OCI-LY7 (cell line): ENCODE results near the gene TMEM30B. TPM values are rescaled to one million over a fixed set of nuclear protein-coding genes. Genes with fewer than 3 reads are reported as not detected.

ENCODE experiments used
- BruUV-seq: library from RNA; stranded (reverse); fragments of 400-500 nt; replicated peaks from 2 replicates; lab custom pipeline; 2021; lab: Mats Ljungman, UMichigan
- CTCF ChIA-PET: fragments of 300-600 bp; sonication (Branson Sonifier 250); formaldehyde crosslinking; loops from one replicate; lab custom pipeline; 2022; ENCODE audit warnings: antibody characterized with exemption; ENCODE audit not compliant: unreplicated experiment; lab: Charles Lee
- POLR2A ChIA-PET: fragments of 300-600 bp; sonication (Branson Sonifier 250); formaldehyde crosslinking; loops from one replicate; lab custom pipeline; 2022; ENCODE audit warnings: antibody characterized with exemption; lab: Charles Lee
- DNase-seq: peaks from one replicate; pipeline ENCODE4 v3.0.0-alpha.2; 2015; ENCODE audit warnings: low spot score
- H2AFZ ChIP-seq: fragments of 200-600 bp; sonication (generic), shearing (Covaris generic); 2 replicates; pipeline ENCODE4 v1.6.1; 2014; ENCODE audit warnings: mild to moderate bottlenecking, antibody characterized with exemption, low read length, moderate library complexity
- H3K27ac ChIP-seq: fragments of 200-600 bp; sonication (generic); 2 replicates; pipeline ENCODE4 v1.5.1; 2014; ENCODE audit warnings: mixed run types, low read depth, mild to moderate bottlenecking, moderate library complexity, low read length, inconsistent platforms; ENCODE audit not compliant: poor library complexity, severe bottlenecking
- H3K36me3 ChIP-seq: fragments of 200-600 bp; sonication (generic); 2 replicates; pipeline ENCODE4 v1.6.1; 2014; ENCODE audit warnings: mild to moderate bottlenecking, antibody characterized with exemption, low read length, moderate library complexity, mixed read lengths; ENCODE audit not compliant: insufficient read depth
- H3K4me1 ChIP-seq: fragments of 200-600 bp; sonication (generic); 2 replicates; pipeline ENCODE4 v1.5.1; 2014; ENCODE audit warnings: mild to moderate bottlenecking, low read length; ENCODE audit not compliant: insufficient read depth, poor library complexity, severe bottlenecking
- H3K4me2 ChIP-seq: fragments of 200-600 bp; sonication (generic); 2 replicates; pipeline ENCODE4 v1.6.1; 2014; ENCODE audit warnings: mild to moderate bottlenecking, low read length
- H3K4me3 ChIP-seq: fragments of 200-600 bp; sonication (generic); 2 replicates; pipeline ENCODE4 v1.5.1; 2014; ENCODE audit warnings: mild to moderate bottlenecking, low read depth, low read length; ENCODE audit not compliant: poor library complexity, severe bottlenecking
- H3K79me2 ChIP-seq: fragments of 200-600 bp; sonication (generic); 2 replicates; pipeline ENCODE4 v1.6.1; 2016; ENCODE audit warnings: low read depth, mild to moderate bottlenecking, low read length, moderate library complexity, mixed read lengths; ENCODE audit not compliant: insufficient read depth
- H3K9me2 ChIP-seq: fragments of 200-600 bp; sonication (generic); 2 replicates; pipeline ENCODE4 v1.6.1; 2016; ENCODE audit warnings: mild to moderate bottlenecking, low read length, mixed read lengths; ENCODE audit not compliant: insufficient read depth
- H3K9me3 ChIP-seq: fragments of 200-600 bp; sonication (generic); 2 replicates; pipeline ENCODE4 v1.6.1; 2014; ENCODE audit warnings: mild to moderate bottlenecking, mixed run types, low read length, mixed read lengths
- H4K20me1 ChIP-seq: fragments of 200-600 bp; sonication (generic); 2 replicates; pipeline ENCODE4 v1.6.1; 2014; ENCODE audit warnings: mild to moderate bottlenecking, antibody characterized with exemption, low read length, moderate library complexity, mixed read lengths; ENCODE audit not compliant: insufficient read depth
- CTCF ChIP-seq: fragments of 200-600 bp; sonication (generic); conservative IDR thresholded peaks from 2 replicates; pipeline ENCODE4 v1.5.1; 2014; ENCODE audit warnings: mild to moderate bottlenecking, antibody characterized with exemption, low read length, moderate library complexity, mixed read lengths
- EZH2phosphoT487 ChIP-seq: fragments of 200-600 bp; sonication (generic); IDR thresholded peaks from 2 replicates; pipeline ENCODE4 v1.6.1; 2018; ENCODE audit warnings: low read depth, borderline replicate concordance, mild to moderate bottlenecking, mixed run types, antibody characterized with exemption, low read length, moderate library complexity, mixed read lengths
- intact Hi-C: fragments of 100-400 bp; cut with micrococcal nuclease; formaldehyde crosslinking; loops from one replicate; pipeline ENCODE4 v1.10.0; 2022; ENCODE audit not compliant: unreplicated experiment
- total RNA-seq, 2 experiments: library from RNA; depleted of rRNA in 1 of 2; stranded (reverse); fragments of >200 nt in 1 of 2; shearing (Covaris generic) in 1 of 2; gene quantifications; 2 replicates each; pipeline ENCODE4 v1.2.3, GENCODE V29; 2014 to 2022

The TMEM30B gene
- total RNA-seq, 2 experiments from 2014 or later: not detected

- Histone ChIP-seq H4K20me1 (no peaks in the 10 kb centered on the region), H3K9me2 (no peaks in the 10 kb centered on the region), H3K36me3 (no peaks in the 10 kb centered on the region), H3K27ac (no peak overlapping the region), H3K4me3 (no peak overlapping the region), H3K4me1 (no peaks in the 10 kb centered on the region), H2AFZ (peak overlapping the region; percentile 39; the same call in 1 of the 2 replicates), H3K79me2 (no peaks in the 10 kb centered on the region), H3K9me3 (peaks cover 29% of the 10 kb centered on the region), H3K4me2 (no peak overlapping the region)
- no peak for DNase-seq
- intact Hi-C loops: no loop called here
- ChIA-PET POLR2A (interaction anchor here (0.7 to 0.8 kb wide), 2 partner anchors 29 to 58 kb away, joined by 3 read pairs; no protein-coding TSS in a partner anchor), CTCF (no interaction called here)
- no TSS peak for BruUV-seq
- TF ChIP-seq EZH2phosphoT487: no peak
- TF ChIP-seq CTCF: no peak
Observed at GRCh38 chr14:61238611-61239245, 42.4 kb downstream of the TMEM30B start.

DNA sequence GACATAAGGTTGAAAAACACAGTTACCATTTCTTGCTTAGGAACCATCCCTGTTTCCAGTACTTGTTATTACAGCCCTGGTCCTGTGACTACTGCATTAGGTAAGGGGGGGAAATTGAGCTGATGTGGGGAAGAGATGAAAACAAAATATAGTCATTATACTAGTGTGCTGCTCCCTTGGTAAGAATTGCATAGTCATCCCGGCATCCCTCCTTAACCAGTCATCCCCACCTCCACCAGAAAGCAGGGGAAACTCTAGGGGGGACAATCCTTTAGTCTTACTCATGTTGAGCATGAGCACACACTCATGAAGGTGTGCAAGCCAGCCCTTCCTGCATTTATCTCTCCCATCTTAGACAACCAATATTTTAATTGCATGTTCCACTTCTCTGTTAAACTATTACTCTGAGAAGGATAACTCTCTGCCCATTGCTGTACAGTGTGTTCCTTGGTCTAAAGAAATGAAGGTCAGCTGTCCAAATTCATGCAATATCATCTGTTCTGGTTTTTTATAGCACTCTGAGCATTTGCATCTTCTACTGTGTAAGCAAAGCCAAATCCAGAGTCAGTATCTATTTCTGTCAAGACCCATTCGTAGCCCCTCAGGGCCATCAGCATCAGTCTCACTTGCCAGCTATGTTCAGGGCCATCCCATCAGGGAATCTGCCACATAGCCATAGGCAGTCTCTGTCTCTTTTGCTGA, 46.8 kb downstream of the TMEM30B start:
- Histone ChIP-seq H3K79me2 (no peaks in the 10 kb centered on the region), H3K4me3 (no peak overlapping the region), H3K36me3 (no peaks in the 10 kb centered on the region), H3K9me3 (peaks cover under 1% of the 10 kb centered on the region; the same call in 1 of the 2 replicates), H2AFZ (no peak overlapping the region), H3K4me1 (no peaks in the 10 kb centered on the region), H4K20me1 (no peaks in the 10 kb centered on the region), H3K27ac (no peak overlapping the region), H3K9me2 (no peaks in the 10 kb centered on the region), H3K4me2 (no peak overlapping the region)
- no peak for TF ChIP-seq EZH2phosphoT487
- no peak for TF ChIP-seq CTCF
- POLR2A ChIA-PET: interaction anchor here (0.6 to 1.1 kb wide), 2 partner anchors 11 to 29 kb away, joined by 3 read pairs; no protein-coding TSS in a partner anchor
- intact Hi-C loops: no loop called here
- no TSS peak for BruUV-seq
- DNase-seq: no peak
- CTCF ChIA-PET: interaction anchor here (0.6 kb wide), 1 partner anchor 29 kb away, joined by 3 read pairs; no protein-coding TSS in a partner anchor
